HG02798 (cell line): ENCODE data around the gene GRID2IP.

Source experiments
- ATAC-seq: cut with Tn5 transposase; IDR thresholded peaks from one replicate; pipeline ENCODE4 v1.9.1; 2021; ENCODE audit warnings: mild to moderate bottlenecking; ENCODE audit not compliant: unreplicated experiment, poor library complexity

GRID2IP gene

DNA sequence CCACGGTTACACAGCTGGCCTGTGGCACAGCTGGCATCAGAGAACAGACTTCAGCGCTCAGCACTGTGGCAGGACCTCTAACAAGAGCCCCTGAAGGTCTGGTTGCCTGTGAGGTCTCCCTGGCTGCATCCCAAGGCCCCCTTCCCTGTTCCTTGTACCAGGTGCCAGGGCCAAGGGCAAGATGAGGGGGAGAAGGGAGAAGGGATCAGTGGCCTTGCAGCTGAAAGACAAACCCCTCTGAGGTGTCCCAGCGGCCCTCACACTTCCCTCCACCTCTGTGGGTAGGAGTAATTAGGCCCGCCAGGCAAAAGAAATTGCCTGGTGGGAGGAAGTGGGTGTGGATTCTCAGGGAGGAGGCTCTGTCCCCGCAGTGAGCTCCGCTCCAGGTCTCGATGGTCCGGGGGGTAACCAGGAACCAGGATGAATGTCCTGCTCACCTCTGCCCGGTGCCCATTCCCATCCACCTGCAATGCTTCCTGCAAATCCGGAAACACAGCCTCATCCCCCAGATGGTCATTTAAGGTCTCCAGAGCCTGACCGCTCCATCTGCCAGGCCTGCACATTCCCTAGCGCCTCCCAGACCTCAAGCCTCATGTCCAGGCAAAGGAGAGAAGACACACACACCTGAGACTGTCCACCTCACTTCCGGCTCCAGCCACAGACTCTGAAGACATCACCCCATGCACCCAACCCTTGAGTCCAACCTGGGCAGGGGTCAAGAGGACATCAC is 22.7 kb downstream of the GRID2IP start:
- ATAC-seq: no peak

DNA sequence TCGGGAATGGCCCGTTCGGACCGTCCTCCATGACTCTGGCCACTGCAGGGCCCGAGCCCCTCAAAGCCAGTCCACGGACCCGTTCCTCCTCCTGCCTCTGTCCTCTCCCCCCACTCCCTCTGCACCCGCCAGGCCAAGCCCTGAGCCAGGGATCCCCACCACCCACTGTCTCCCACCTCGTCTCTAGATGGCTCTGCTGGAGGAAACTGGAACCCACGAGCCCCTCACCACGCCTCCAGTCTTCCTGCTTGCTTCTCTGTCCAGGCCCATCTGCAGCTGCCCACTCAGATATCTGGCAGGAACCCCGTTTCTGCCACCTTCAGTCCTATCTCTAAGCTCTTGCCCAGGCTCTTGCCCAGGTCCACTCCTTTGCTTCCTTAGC is 24.3 kb downstream of the GRID2IP start:
- ATAC-seq: no peak

- ATAC-seq: no peak
Observed at GRCh38 chr7:6520163-6520981, 30.9 kb downstream of the GRID2IP start.

GRCh38 chr7:6516387-6516983 is 34.8 kb downstream of the GRID2IP start:
- peak; percentile 42 for ATAC-seq

- ATAC-seq: no peak
Observed at GRCh38 chr7:6513541-6513940, 37.7 kb downstream of the GRID2IP start.

DNA sequence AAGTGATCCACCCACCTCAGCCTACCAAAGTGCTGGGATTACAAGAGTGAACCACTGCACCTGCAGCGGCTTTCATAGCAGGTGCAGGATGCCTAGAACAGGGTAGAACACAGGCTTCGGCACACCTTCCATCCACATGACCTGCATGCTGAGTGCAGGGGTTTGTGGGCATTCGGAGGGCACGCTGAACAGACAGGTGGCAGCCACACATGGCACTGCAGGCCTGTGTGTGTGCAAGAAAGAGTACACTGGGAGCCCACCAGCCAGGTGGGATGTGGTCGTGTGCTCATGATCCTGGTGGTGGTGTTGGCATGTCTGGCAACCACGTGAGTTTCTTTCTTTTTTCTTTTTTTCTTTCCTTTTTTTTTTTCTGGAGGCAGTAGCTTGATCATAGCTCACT is 38.4 kb downstream of the GRID2IP start:
- ATAC-seq: no peak

DNA sequence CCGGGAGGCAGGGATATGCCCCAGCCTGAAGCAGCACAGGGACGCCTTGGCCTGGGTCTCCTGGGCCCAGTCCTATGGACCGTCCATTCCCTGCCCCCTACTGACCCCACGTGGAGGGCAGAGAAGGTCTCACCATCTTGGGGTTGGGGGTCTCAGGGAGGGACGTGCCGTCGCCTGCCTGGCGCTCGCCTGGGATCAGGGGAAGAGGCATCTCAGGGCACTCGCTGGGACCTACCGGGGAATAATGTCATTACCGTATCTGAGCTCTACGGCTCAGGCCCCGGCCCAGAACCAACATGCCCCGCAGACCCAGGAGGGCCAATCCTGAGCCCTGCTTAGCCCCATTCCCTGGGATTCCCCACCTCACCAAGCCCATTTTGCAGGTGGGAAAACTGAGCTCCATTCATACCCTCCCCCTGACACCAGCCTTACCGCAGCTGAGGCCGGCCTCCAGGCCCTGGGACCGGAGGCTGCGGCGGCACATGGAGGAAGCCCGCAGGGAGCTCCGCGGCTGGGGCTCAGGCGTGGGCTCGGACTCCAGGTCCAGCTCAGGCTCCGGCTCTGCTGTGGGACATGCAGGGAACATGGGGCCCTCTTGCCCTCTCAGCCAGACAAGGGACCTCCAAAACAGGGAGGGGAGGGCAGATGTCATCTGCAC is 40.7 kb downstream of the GRID2IP start:
- ATAC-seq: no peak

DNA sequence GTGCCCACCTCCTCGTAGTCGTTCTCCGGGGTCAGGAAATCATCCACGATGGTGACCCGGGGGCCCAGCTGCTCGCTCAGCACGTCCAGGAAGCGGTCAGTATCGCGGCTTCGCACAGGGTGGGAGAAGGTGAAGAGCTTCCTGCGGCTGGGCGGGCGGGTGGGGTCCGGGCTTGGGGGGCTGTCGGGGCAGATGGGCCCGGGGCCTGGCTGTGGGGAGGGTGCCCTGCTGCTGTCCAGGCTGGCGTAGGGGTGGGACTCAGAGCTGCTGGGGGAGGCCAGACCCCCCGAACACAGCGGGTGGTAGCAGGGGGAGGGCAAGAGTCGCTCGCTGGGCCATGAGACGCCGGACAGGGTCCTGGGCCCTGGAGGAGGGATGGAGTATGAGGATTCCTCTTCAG is 42.3 kb downstream of the GRID2IP start:
- ATAC-seq: no peak

DNA sequence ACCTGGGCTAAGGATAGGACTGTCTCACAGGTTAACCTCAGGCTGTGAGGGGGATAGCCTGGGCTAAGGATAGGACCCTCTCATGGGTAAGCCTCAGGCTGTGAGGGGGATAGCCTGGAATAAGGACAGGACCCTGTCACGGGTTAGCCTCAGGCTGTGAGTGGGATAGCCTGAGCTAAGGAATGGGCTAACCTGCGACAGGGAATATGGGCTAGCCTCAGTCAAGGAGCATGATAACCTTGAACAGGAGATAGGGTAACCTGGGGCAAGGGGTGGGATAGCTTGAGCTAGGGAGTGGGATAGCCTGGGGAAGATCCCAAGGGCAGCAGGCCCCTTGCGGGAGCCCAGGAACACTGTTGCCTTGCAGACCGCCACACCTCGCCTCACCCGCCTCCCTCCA is 42.7 kb downstream of the GRID2IP start:
- no peak for ATAC-seq

DNA sequence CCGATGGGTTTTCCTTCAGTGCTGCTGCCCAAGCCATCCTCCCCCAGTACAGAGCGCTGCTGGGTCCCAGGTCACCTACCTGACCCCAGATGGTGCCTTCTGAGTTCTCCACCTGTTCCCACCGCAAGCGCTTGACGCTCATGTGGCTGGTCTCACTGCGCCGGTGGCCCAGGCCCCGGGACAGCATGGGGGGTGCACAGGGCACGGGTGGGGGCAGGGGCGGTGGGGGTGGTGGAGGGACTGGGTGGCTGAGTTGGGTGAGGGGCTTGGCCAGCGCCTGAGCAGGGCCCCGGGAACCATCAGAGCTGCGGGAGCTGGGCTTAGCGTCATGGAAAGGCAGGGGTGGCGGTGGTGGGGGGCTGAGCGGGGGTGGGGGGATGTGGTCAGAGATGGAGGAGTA is 43.4 kb downstream of the GRID2IP start:
- ATAC-seq: no peak

DNA sequence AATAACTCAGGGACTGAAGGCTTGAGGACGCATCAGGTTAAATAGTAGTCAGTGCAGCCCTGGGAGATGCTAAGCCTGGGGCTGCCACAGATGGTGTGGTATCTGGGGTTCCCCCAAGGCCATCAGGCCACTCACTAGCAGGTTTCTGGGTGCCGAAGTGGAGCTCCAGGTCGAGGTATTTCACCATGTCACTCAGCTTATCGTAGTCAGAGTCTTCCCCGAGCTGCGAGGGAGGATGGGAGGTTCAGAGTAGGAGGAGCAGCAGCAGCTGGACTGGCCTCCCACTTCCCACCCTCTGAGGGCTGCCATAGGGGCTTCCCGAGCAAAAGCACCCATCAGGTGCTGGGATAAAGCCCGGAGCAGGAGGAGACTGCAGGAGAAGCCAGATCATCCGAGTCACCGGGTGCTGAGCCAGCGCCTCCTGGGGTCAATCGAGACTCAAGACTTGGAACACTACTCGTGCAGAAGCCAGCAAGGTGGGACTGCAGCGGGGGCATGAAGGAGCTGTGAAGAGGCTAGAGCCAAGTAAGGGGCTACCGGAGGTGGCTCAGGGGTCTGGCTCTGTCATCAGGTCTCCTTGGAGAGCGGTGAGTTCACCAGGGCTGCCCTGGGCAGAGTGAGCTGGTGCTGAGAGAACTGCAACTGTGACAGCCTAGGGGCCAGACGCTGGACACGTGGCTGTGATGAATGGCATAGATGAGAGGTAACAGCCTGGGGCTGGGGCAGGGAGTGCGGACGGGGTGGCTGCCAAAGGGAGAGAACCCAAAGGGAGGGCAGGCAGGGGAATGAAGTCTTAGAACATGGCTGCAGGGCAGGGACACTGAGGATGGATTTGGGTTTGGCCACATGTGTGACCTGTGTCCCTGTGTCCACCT is 45.3 kb downstream of the GRID2IP start:
- no peak for ATAC-seq

DNA sequence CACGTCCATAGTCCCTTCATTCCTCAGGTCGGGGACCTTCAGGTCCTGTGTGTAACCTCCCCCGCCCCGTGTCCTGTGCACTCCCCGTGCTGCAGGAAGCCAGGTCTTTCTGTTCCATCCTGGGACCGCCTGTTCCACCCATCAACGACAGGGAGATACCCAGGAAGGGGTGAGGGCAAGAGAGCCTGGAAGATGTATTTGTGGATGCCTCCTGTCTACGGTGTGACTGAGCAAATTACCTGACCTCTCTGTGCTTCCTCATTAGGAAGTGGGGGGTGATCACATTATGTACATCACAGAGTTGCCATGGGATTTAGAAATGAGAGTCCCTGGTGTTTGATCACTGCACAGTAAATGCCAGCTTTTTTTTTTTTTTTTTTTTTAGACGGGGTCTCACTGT is 46.3 kb downstream of the GRID2IP start:
- ATAC-seq: no peak

- ATAC-seq: no peak
Observed at GRCh38 chr7:6502886-6503285, 48.4 kb downstream of the GRID2IP start.

- no peak for ATAC-seq
Observed at GRCh38 chr7:6501586-6502564, 49.4 kb downstream of the GRID2IP start.

DNA sequence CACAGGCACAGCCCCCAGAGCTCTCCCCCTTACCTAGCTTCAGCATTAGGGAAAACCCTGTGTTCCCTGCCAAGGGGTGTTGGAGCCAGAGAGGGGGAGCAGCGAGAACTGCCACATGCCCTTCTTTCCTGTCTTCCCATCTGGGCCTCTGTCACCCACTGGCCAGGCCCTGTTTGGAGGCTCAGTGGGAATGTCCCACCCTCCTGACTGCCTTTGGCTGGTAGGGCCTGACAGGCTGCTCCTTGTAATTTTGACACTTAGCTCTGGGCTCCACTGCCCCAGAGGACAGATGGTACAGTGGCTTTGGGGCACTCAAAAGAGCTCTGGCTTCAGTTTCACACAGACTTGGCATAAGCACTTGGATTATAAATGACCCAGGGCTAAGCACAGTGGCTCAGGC is 50.6 kb downstream of the GRID2IP start:
- ATAC-seq: no peak

- no peak for ATAC-seq
Observed at GRCh38 chr7:6497994-6498393, 53.3 kb downstream of the GRID2IP start.

DNA sequence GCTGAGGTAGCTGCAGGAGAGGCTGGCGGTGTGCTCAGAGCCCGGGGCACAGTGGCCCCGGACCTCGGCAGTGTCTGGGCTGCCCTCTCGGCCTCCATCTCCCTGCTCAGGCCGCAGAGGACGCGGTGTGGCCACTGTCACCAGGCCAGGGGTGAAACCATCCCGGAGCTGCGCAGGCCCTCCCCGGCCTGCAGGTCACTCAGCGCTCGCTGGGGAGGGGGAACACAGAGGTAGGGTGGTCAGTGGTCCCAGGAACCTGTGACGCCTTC is 53.7 kb downstream of the GRID2IP start:
- ATAC-seq: no peak

GRCh38 chr7:6496842-6497636 is 54.2 kb downstream of the GRID2IP start:
- ATAC-seq: no peak
